K562 (cell line): Measurements from ENCODE around the gene RAD52. TPM values are rescaled to one million over a fixed set of nuclear protein-coding genes. Genes with fewer than 3 reads are reported as not detected.

Experiments used
- ARNT ChIP-seq, 2 experiments: fragments of 450-650 bp; IDR thresholded peaks; 2 replicates each; pipeline ENCODE4 v1.6.1; 2016; ENCODE audit warnings: mild to moderate bottlenecking in 1 of 2
- CSDE1 ChIP-seq, 2 experiments: fragments of 450-650 bp; IDR thresholded peaks; 2 replicates each; pipeline ENCODE4 v1.6.1; 2016; ENCODE audit warnings: mild to moderate bottlenecking in 1 of 2
- EGR1 ChIP-seq: fragments of 450-650 bp; conservative IDR thresholded peaks from 2 replicates; pipeline ENCODE4 v1.6.1; 2017; ENCODE audit warnings: mild to moderate bottlenecking
- FOXP1 ChIP-seq: sonication (generic); formaldehyde crosslinking; IDR thresholded peaks from 2 replicates; pipeline ENCODE4 v1.8.0; 2022; ENCODE audit warnings: mild to moderate bottlenecking, missing genetic modification reagents
- HIVEP1 ChIP-seq: fragments of 250-450 bp; sonication (Bioruptor Pico); IDR thresholded peaks from 2 replicates; pipeline ENCODE4 v1.4.0; 2020; ENCODE audit warnings: mild to moderate bottlenecking
- IRF1 ChIP-seq: sonication (generic); formaldehyde crosslinking; IDR thresholded peaks from 2 replicates; pipeline ENCODE4 v1.8.0; 2022; ENCODE audit warnings: missing genetic modification reagents, mild to moderate bottlenecking, borderline replicate concordance
- JUND ChIP-seq, 2 experiments: IDR thresholded peaks; 2 replicates in 1 of 2; 3 replicates in 1 of 2; pipeline ENCODE4 v1.6.1; 2011; ENCODE audit warnings: borderline replicate concordance in 2 of 2, low read depth in 2 of 2, low read length in 2 of 2, improper control_type of control experiment in 1 of 2, missing biosample characterization in 1 of 2, missing genetic modification characterization in 1 of 2, missing genetic modification reagents in 1 of 2
- MAFG ChIP-seq: fragments of 450-650 bp; conservative IDR thresholded peaks from 2 replicates; pipeline ENCODE4 v1.6.1; 2016; ENCODE audit warnings: missing genetic modification characterization, missing compliant biosample characterization
- MAX ChIP-seq: sonication (generic); formaldehyde crosslinking; IDR thresholded peaks from 2 replicates; pipeline ENCODE4 v1.9.0; 2022; ENCODE audit warnings: mild to moderate bottlenecking, missing genetic modification reagents
- MYC ChIP-seq, 2 experiments: fragments of 250-450 bp in 1 of 2; sonication (Bioruptor Pico) in 1 of 2; IDR thresholded peaks; 2 replicates each; pipeline versions ENCODE4 v1.5.1 to v1.6.1; 2012 to 2021; ENCODE audit warnings: low read depth in 2 of 2, borderline replicate concordance in 1 of 2, improper control_type of control experiment in 1 of 2, low read length in 1 of 2, mild to moderate bottlenecking in 1 of 2, moderate library complexity in 1 of 2
- NEUROD1 ChIP-seq: fragments of 150-350 bp; IDR thresholded peaks from 2 replicates; pipeline ENCODE4 v1.6.1; 2014; ENCODE audit warnings: borderline replicate concordance, low read length, low read depth; ENCODE audit not compliant: partially characterized antibody
- NR4A1 ChIP-seq, 2 experiments: fragments of 250-450 bp in 1 of 2; fragments of 450-650 bp in 1 of 2; sonication (Bioruptor Pico) in 1 of 2; IDR thresholded peaks; 2 replicates each; pipeline versions ENCODE4 v1.4.0 to v1.6.1; 2016 to 2020; ENCODE audit warnings: mild to moderate bottlenecking in 2 of 2, missing compliant biosample characterization in 1 of 2, missing genetic modification characterization in 1 of 2, moderate library complexity in 1 of 2
- PHB2 ChIP-seq: fragments of 450-650 bp; IDR thresholded peaks from 2 replicates; pipeline ENCODE4 v1.6.1; 2017; ENCODE audit warnings: low read depth
- RB1 ChIP-seq: fragments of 450-650 bp; IDR thresholded peaks from 2 replicates; pipeline ENCODE4 v1.6.1; 2017; ENCODE audit warnings: low read depth, mild to moderate bottlenecking
- RCOR1 ChIP-seq, 2 experiments: IDR thresholded peaks; 2 replicates each; pipeline ENCODE4 v1.6.1; 2012; ENCODE audit warnings: low read depth in 2 of 2, low read length in 2 of 2, borderline replicate concordance in 1 of 2, improper control_type of control experiment in 1 of 2
- SNRNP70 ChIP-seq: fragments of 200-400 bp; formaldehyde crosslinking; optimal IDR thresholded peaks from 2 replicates; pipeline ENCODE3; 2017; ENCODE audit warnings: low read depth, low read length
- U2AF2 ChIP-seq: fragments of 200-400 bp; formaldehyde crosslinking; optimal IDR thresholded peaks from 2 replicates; pipeline ENCODE3; 2017; ENCODE audit warnings: low read depth, mild to moderate bottlenecking, low read length
- ZNF707 ChIP-seq: fragments of 250-450 bp; sonication (Bioruptor Pico); conservative IDR thresholded peaks from 2 replicates; pipeline ENCODE4 v1.8.0; 2022; ENCODE audit warnings: inconsistent platforms, mild to moderate bottlenecking, moderate library complexity
- ZNF830 ChIP-seq: fragments of 250-450 bp; sonication (Bioruptor Pico); IDR thresholded peaks from 2 replicates; pipeline ENCODE4 v1.5.0; 2021; ENCODE audit warnings: mild to moderate bottlenecking
- polyA plus RNA-seq, 8 experiments: library from polyadenylated mRNA; depleted of rRNA in 4 of 8; stranded (reverse) in 5 of 8; unstranded in 3 of 8; fragments of >200 nt; fragmentation: Nextera tagmentation in 2 of 8; fragmentation: Illumina TruSeq in 1 of 8; extraction: Ambion mirVana in 2 of 8; extraction: Trizol in 1 of 8; gene quantifications; 2 replicates each; pipeline versions ENCODE4 v1.2.1 to v1.2.3, GENCODE V29; 2011 to 2014; ENCODE audit warnings: inconsistent platforms in 1 of 8, missing spikeins in 1 of 8
- total RNA-seq, 7 experiments: library from RNA; depleted of rRNA in 6 of 7; stranded (reverse); fragments of >200 nt in 6 of 7; fragmentation: Illumina TruSeq in 2 of 7; extraction: Trizol in 2 of 7; gene quantifications; 2 replicates each; pipeline versions ENCODE4 v1.2.1 to v1.2.3, GENCODE V29; 2011 to 2021; ENCODE audit warnings: low replicate concordance in 1 of 7
- TF ChIP-seq, protein P1 (sequence below): fragments of 450-650 bp; IDR thresholded peaks from 2 replicates; pipeline ENCODE4 v1.6.1; 2017; ENCODE audit warnings: antibody characterized with exemption, mild to moderate bottlenecking

RAD52 gene
- total and polyA plus RNA-seq, 9 of the 15 experiments (the other 6 are each of a cell fraction or from before 2014, with no cell fraction given): 1.3 to 15.9 (median 9.3) TPM

- TF ChIP-seq, protein P1, sequence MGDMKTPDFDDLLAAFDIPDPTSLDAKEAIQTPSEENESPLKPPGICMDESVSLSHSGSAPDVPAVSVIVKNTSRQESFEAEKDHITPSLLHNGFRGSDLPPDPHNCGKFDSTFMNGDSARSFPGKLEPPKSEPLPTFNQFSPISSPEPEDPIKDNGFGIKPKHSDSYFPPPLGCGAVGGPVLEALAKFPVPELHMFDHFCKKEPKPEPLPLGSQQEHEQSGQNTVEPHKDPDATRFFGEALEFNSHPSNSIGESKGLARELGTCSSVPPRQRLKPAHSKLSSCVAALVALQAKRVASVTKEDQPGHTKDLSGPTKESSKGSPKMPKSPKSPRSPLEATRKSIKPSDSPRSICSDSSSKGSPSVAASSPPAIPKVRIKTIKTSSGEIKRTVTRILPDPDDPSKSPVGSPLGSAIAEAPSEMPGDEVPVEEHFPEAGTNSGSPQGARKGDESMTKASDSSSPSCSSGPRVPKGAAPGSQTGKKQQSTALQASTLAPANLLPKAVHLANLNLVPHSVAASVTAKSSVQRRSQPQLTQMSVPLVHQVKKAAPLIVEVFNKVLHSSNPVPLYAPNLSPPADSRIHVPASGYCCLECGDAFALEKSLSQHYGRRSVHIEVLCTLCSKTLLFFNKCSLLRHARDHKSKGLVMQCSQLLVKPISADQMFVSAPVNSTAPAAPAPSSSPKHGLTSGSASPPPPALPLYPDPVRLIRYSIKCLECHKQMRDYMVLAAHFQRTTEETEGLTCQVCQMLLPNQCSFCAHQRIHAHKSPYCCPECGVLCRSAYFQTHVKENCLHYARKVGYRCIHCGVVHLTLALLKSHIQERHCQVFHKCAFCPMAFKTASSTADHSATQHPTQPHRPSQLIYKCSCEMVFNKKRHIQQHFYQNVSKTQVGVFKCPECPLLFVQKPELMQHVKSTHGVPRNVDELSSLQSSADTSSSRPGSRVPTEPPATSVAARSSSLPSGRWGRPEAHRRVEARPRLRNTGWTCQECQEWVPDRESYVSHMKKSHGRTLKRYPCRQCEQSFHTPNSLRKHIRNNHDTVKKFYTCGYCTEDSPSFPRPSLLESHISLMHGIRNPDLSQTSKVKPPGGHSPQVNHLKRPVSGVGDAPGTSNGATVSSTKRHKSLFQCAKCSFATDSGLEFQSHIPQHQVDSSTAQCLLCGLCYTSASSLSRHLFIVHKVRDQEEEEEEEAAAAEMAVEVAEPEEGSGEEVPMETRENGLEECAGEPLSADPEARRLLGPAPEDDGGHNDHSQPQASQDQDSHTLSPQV: peak; percentile 74; the same call in 1 of the 2 replicates
- TF ChIP-seq FOXP1 (CRISPR knock-in tag) (0 out of 2 replicates have a peak, but pooled peaks have one; percentile 27), NR4A1 (CRISPR knock-in tag; IDR thresholded peaks at IDR 0.05) (no peak), NR4A1 (tag; IDR thresholded peaks at IDR 0.05) (0 out of 2 replicates have a peak, but pooled peaks have one; percentile 35), SNRNP70 (no peak), JUND (IDR thresholded peaks at IDR 0.05; ENCODE audit: borderline replicate concordance, low read depth, low read length) (no peak), JUND (tag; IDR thresholded peaks at IDR 0.05; ENCODE audit: borderline replicate concordance, low read depth, low read length) (no peak), MAFG (tag) (no peak), MYC (IDR thresholded peaks at IDR 0.05; ENCODE audit: low read depth, low read length) (no peak), MYC (CRISPR knock-in tag; IDR thresholded peaks at IDR 0.05; ENCODE audit: borderline replicate concordance, low read depth) (no peak), MAX (0 out of 2 replicates have a peak, but pooled peaks have one; percentile 44), ZNF707 (CRISPR knock-in tag) (no peak), ZNF830 (CRISPR knock-in tag) (0 out of 2 replicates have a peak, but pooled peaks have one; percentile 20), IRF1 (CRISPR knock-in tag) (no peak), RCOR1 (IDR thresholded peaks at IDR 0.05; ENCODE audit: borderline replicate concordance in 1 of 2, low read depth in 2 of 2, low read length in 2 of 2) (0 out of 4 replicates have a peak, but pooled peaks of 1 of the 2 experiments have one; percentile 9), U2AF2 (no peak), NEUROD1 (peak; percentile 18), CSDE1 (IDR thresholded peaks at IDR 0.05) (no peak), ARNT (IDR thresholded peaks at IDR 0.05) (no peak), PHB2 (no peak), EGR1 (peak; percentile 91), RB1 (0 out of 2 replicates have a peak, but pooled peaks have one; percentile 7), HIVEP1 (CRISPR knock-in tag) (no peak)
Measured at GRCh38 chr12:989751-990660, 40.5 kb upstream of the RAD52 start (continued).
